ENCODE data around the gene LCOR. TPM values are rescaled to one million over a fixed set of nuclear protein-coding genes. Genes with fewer than 3 reads are reported as not detected.

LCOR gene
- total RNA-seq, 1 donor from 2014 or later, result 29.4 TPM

DNA sequence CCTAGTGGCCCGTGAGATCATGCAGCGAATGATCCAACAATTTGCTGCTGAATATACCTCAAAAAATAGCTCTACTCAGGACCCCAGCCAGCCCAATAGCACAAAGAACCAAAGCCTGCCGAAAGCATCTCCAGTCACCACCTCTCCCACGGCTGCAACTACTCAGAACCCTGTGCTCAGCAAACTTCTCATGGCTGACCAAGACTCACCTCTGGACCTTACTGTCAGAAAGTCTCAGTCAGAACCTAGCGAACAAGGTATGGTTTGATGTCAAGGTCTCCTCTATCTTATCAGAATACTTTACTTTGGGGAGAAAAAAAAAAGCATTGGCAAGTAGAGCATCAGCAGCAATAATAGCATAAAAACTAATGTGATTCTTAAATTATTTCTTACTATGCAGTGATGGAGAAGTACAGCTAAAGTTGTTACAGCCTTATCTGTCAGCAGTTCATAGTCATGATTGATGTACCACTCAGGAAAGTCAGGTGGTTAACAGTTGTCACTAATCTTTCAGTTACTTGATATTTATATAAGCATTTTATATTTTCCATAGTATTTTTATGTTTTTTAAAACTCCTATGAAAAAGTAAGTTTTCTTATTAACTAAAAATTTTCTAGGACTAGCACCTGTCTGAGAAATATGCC lies 117.1 kb downstream of the LCOR start:
- no peaks in the 10 kb centered on the region for H3K9me3 Mint-ChIP-seq (ENCODE audit: low read depth)
- TF ChIP-seq, protein P1, sequence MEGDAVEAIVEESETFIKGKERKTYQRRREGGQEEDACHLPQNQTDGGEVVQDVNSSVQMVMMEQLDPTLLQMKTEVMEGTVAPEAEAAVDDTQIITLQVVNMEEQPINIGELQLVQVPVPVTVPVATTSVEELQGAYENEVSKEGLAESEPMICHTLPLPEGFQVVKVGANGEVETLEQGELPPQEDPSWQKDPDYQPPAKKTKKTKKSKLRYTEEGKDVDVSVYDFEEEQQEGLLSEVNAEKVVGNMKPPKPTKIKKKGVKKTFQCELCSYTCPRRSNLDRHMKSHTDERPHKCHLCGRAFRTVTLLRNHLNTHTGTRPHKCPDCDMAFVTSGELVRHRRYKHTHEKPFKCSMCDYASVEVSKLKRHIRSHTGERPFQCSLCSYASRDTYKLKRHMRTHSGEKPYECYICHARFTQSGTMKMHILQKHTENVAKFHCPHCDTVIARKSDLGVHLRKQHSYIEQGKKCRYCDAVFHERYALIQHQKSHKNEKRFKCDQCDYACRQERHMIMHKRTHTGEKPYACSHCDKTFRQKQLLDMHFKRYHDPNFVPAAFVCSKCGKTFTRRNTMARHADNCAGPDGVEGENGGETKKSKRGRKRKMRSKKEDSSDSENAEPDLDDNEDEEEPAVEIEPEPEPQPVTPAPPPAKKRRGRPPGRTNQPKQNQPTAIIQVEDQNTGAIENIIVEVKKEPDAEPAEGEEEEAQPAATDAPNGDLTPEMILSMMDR (IDR thresholded peaks at IDR 0.05), result no peak
- peaks cover 11% of the 10 kb centered on the region for H3K36me3 Mint-ChIP-seq (ENCODE audit: low read depth)
- H3K4me1 Mint-ChIP-seq (ENCODE audit: low read depth), result peaks cover 3% of the 10 kb centered on the region
- H3K4me3 Mint-ChIP-seq (ENCODE audit: unreplicated experiment), result no peak overlapping the region
- H3K27me3 Mint-ChIP-seq (ENCODE audit: low read depth), result no peaks in the 10 kb centered on the region
- no peak overlapping the region for H3K27ac Mint-ChIP-seq (ENCODE audit: unreplicated experiment)
- DNase-seq (ENCODE audit: low spot score), result no peak

DNA sequence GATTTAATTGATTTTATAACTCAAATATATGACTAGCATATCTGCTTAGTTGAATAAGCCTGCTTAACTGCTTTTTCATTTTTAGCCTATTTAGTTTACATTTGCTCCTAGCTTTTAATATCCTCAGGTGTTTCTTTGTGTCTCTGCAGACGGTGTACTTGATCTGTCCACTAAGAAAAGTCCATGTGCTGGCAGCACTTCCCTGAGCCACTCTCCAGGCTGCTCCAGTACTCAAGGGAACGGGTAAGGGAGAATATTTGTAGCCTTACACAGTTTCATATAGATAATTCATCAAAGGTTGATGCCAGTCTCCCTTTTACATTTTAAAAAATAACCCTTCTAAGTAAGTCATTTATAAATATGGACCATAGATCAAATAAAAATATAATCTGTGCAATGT lies 119.9 kb downstream of the LCOR start:
- Mint-ChIP-seq H3K4me3 (ENCODE audit: unreplicated experiment) (no peak overlapping the region), H3K27ac (ENCODE audit: unreplicated experiment) (no peak overlapping the region), H3K27me3 (ENCODE audit: low read depth) (no peaks in the 10 kb centered on the region), H3K9me3 (ENCODE audit: low read depth) (no peaks in the 10 kb centered on the region), H3K36me3 (ENCODE audit: low read depth) (peaks cover 23% of the 10 kb centered on the region), H3K4me1 (ENCODE audit: low read depth) (peaks cover 3% of the 10 kb centered on the region)
- DNase-seq (ENCODE audit: low spot score), result no peak
- TF ChIP-seq, protein P1 (IDR thresholded peaks at IDR 0.05), result no peak

DNA sequence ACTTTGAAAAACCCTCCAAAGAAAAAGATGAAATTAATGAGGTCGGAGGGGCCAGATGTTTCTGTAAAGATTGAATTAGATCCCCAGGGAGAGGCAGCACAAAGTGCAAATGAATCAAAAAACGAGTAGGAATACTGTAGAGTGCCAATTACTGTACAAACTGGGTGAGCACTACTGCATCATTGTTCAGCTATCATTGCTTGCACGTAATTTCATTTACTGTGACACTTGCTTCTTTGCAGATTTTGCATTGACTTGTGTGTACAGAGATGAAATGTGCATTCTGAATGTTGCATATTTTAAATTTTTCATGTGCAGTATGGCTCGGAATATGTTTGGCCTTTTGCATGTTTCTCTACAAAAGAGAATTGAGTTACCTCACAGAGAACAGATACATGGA lies 123.7 kb downstream of the LCOR start:
- no peaks in the 10 kb centered on the region for H3K27me3 Mint-ChIP-seq (ENCODE audit: low read depth)
- no peak overlapping the region for H3K27ac Mint-ChIP-seq (ENCODE audit: unreplicated experiment)
- peaks cover 21% of the 10 kb centered on the region for H3K36me3 Mint-ChIP-seq (ENCODE audit: low read depth)
- TF ChIP-seq, protein P1 (IDR thresholded peaks at IDR 0.05), result no peak
- no peaks in the 10 kb centered on the region for H3K9me3 Mint-ChIP-seq (ENCODE audit: low read depth)
- DNase-seq (ENCODE audit: low spot score), result no peak
- no peak overlapping the region for H3K4me3 Mint-ChIP-seq (ENCODE audit: unreplicated experiment)
- H3K4me1 Mint-ChIP-seq (ENCODE audit: low read depth), result peaks cover 15% of the 10 kb centered on the region

DNA sequence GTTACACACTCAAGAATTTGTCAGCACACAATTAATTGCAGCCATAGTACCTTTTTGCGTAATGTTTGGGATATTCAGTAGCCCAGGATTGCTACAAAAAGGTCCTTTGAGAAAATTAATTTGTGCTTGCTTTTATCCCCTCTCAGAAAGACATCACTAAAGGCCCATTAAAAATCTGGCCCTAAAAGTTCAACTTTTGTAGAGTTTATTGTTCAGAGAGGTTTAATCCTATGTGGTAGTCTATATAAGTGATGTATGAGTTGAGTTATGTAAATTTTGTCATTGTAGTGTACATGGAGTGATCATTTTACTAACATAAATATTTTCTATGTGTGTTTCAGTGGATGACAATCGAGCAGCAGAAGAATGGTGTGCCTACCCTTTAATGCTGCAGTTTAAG lies 126.0 kb downstream of the LCOR start:
- no peak for DNase-seq (ENCODE audit: low spot score)
- Mint-ChIP-seq H3K36me3 (ENCODE audit: low read depth) (peaks cover 18% of the 10 kb centered on the region), H3K4me1 (ENCODE audit: low read depth) (peaks cover 26% of the 10 kb centered on the region), H3K27me3 (ENCODE audit: low read depth) (no peaks in the 10 kb centered on the region), H3K4me3 (ENCODE audit: unreplicated experiment) (no peak overlapping the region), H3K27ac (ENCODE audit: unreplicated experiment) (no peak overlapping the region), H3K9me3 (ENCODE audit: low read depth) (no peaks in the 10 kb centered on the region)
- TF ChIP-seq, protein P1 (IDR thresholded peaks at IDR 0.05), result no peak

DNA sequence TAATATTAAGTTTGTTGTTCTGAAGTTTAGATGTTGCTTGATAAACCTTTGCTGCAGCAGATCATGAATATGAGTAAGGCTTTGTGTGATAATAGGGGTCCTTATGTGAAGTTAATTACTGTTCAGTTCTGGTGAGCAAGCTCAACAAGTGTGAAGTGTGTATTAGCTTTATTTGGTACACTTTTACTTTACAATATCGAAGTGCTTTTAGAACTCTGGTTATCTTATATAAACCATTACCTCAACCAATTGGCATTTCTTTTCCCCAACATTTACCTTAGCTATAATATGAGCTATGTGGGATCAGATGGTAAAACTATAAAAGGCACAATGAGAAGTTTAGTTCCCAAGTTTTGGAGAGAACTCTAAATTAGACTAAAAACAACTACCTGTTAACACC lies 127.6 kb downstream of the LCOR start:
- Mint-ChIP-seq H3K4me1 (ENCODE audit: low read depth) (peaks cover 26% of the 10 kb centered on the region), H3K9me3 (ENCODE audit: low read depth) (no peaks in the 10 kb centered on the region), H3K36me3 (ENCODE audit: low read depth) (peaks cover 15% of the 10 kb centered on the region), H3K27me3 (ENCODE audit: low read depth) (no peaks in the 10 kb centered on the region), H3K27ac (ENCODE audit: unreplicated experiment) (peak overlapping the region; percentile 19), H3K4me3 (ENCODE audit: unreplicated experiment) (no peak overlapping the region)
- TF ChIP-seq, protein P1 (IDR thresholded peaks at IDR 0.05), result no peak
- DNase-seq (ENCODE audit: low spot score), result no peak
